A549 (cell line): ENCODE results near the gene TENT4A. TPM values are rescaled to one million over a fixed set of nuclear protein-coding genes. Genes with fewer than 3 reads are reported as not detected.

ENCODE experiments used
- ATAC-seq, 2 experiments: fragments of 200-7000 bp in 1 of 2; fragments of >200 bp in 1 of 2; cut with Nextera tagmentation in 1 of 2; cut with Tn5 transposase in 1 of 2; 3 replicates each; pipeline versions ENCODE4 v1.8.0 to v1.9.1; 2018 to 2020; ENCODE audit warnings: mild to moderate bottlenecking in 1 of 2, moderate library complexity in 1 of 2
- CTCF ChIA-PET: fragments of 300-600 bp; sonication (Branson Sonifier 250); formaldehyde crosslinking; extraction: SDS; loops from one replicate; lab custom pipeline; 2021; ENCODE audit warnings: antibody characterized with exemption, inconsistent platforms; lab: Yijun Ruan, JAX
- POLR2A ChIA-PET: fragments of 350-600 bp; formaldehyde crosslinking; extraction: SDS; loops from one replicate; lab custom pipeline; 2021; ENCODE audit warnings: antibody characterized with exemption, inconsistent platforms; lab: Yijun Ruan, JAX
- DNase-seq, 2 experiments: peaks; one replicate each; pipeline versions ENCODE4 v3.0.0 to v3.0.0-alpha.2; 2011 to 2016; ENCODE audit warnings: low read depth in 1 of 2, low spot score in 1 of 2
- FAIRE-seq: peaks from 2 replicates; lab custom pipeline; 2011; peaks lifted over from hg19 to GRCh38; lab: Jason Lieb, UNC
- H3K27ac ChIP-seq, 2 experiments: fragments of >200 bp; sonication (Bioruptor Twin); formaldehyde crosslinking; 3 replicates each; pipeline ENCODE4 v1.5.1; 2016 to 2017
- H3K4me1 ChIP-seq: fragments of >200 bp; sonication (Bioruptor Twin); formaldehyde crosslinking; 3 replicates; pipeline ENCODE4 v1.6.1; 2016
- H3K4me2 ChIP-seq: fragments of >200 bp; sonication (Bioruptor Twin); formaldehyde crosslinking; 3 replicates; pipeline ENCODE4 v1.6.1; 2016
- H3K4me3 ChIP-seq: fragments of >200 bp; sonication (Bioruptor Twin); formaldehyde crosslinking; 3 replicates; pipeline ENCODE4 v1.5.1; 2016
- H3K9me3 ChIP-seq: fragments of >200 bp; sonication (Bioruptor Twin); formaldehyde crosslinking; 3 replicates; pipeline ENCODE4 v1.6.1; 2016
- BCL3 ChIP-seq: fragments of >200 bp; sonication (Bioruptor Twin); formaldehyde crosslinking; IDR thresholded peaks from 3 replicates; pipeline ENCODE4 v1.6.1; 2016
- CBX8 ChIP-seq: fragments of 200-600 bp; sonication (generic); IDR thresholded peaks from 2 replicates; pipeline ENCODE4 v1.6.1; 2016
- EHF ChIP-seq: fragments of 250-450 bp; sonication (Bioruptor Pico); IDR thresholded peaks from 2 replicates; pipeline ENCODE4 v1.5.0; 2020; ENCODE audit warnings: mild to moderate bottlenecking
- EHMT2 ChIP-seq: fragments of 200-600 bp; sonication (generic); IDR thresholded peaks from 2 replicates; pipeline ENCODE4 v1.6.1; 2016; ENCODE audit warnings: antibody characterized with exemption, low read depth, mild to moderate bottlenecking, moderate library complexity
- EP300 ChIP-seq, 2 experiments: fragments of >200 bp; sonication (Bioruptor Twin); formaldehyde crosslinking; IDR thresholded peaks; 2 replicates in 1 of 2; 3 replicates in 1 of 2; pipeline ENCODE4 v1.6.1; 2016 to 2017
- ESRRA ChIP-seq: fragments of 150-350 bp; IDR thresholded peaks from 2 replicates; pipeline ENCODE4 v1.6.1; 2014; ENCODE audit warnings: mild to moderate bottlenecking, low read length, borderline replicate concordance
- FOSL2 ChIP-seq, 2 experiments: fragments of 450-650 bp in 1 of 2; fragments of >200 bp in 1 of 2; sonication (Bioruptor Twin) in 1 of 2; formaldehyde crosslinking; IDR thresholded peaks; 2 replicates each; pipeline versions ENCODE4 v1.5.0 to v1.6.1; 2016 to 2020; ENCODE audit warnings: mild to moderate bottlenecking in 1 of 2, moderate library complexity in 1 of 2
- HDAC2 ChIP-seq: fragments of 200-600 bp; sonication (generic); IDR thresholded peaks from 2 replicates; pipeline ENCODE4 v1.6.1; 2016
- HES2 ChIP-seq: fragments of >200 bp; sonication (Bioruptor Twin); formaldehyde crosslinking; IDR thresholded peaks from 2 replicates; pipeline ENCODE4 v1.6.1; 2016
- HOXA7 ChIP-seq: fragments of 250-450 bp; sonication (Bioruptor Pico); IDR thresholded peaks from 2 replicates; pipeline ENCODE4 v1.5.0; 2020; ENCODE audit warnings: mild to moderate bottlenecking, moderate library complexity
- HOXB5 ChIP-seq: fragments of 250-450 bp; sonication (Bioruptor Pico); IDR thresholded peaks from 2 replicates; pipeline ENCODE4 v1.5.0; 2020; ENCODE audit warnings: mild to moderate bottlenecking, moderate library complexity
- JUN ChIP-seq, 2 experiments: fragments of >200 bp; sonication (Bioruptor Twin); formaldehyde crosslinking; IDR thresholded peaks; 2 replicates in 1 of 2; 3 replicates in 1 of 2; pipeline ENCODE4 v1.6.1; 2016 to 2017
- JUNB ChIP-seq: fragments of >200 bp; sonication (Bioruptor Twin); formaldehyde crosslinking; IDR thresholded peaks from 2 replicates; pipeline ENCODE4 v1.6.1; 2016
- KDM1A ChIP-seq: fragments of 200-600 bp; sonication (generic); IDR thresholded peaks from 2 replicates; pipeline ENCODE4 v1.6.1; 2016; ENCODE audit warnings: low read depth, mild to moderate bottlenecking
- KDM5A ChIP-seq: fragments of 200-600 bp; sonication (generic); IDR thresholded peaks from 2 replicates; pipeline ENCODE4 v1.6.1; 2016; ENCODE audit warnings: antibody characterized with exemption, mild to moderate bottlenecking
- MAFK ChIP-seq: fragments of 450-650 bp; IDR thresholded peaks from 2 replicates; pipeline ENCODE4 v1.6.1; 2014; ENCODE audit not compliant: partially characterized antibody
- MAZ ChIP-seq: fragments of 150-350 bp; IDR thresholded peaks from 2 replicates; pipeline ENCODE4 v1.6.1; 2014; ENCODE audit warnings: antibody characterized with exemption, low read depth, low read length, borderline replicate concordance
- RARB ChIP-seq: fragments of 250-450 bp; sonication (Bioruptor Pico); IDR thresholded peaks from 2 replicates; pipeline ENCODE4 v1.8.0; 2021; ENCODE audit warnings: mild to moderate bottlenecking, moderate library complexity
- RCOR1 ChIP-seq: fragments of 150-350 bp; IDR thresholded peaks from 2 replicates; pipeline ENCODE4 v1.6.1; 2014; ENCODE audit warnings: antibody characterized with exemption, low read length, low read depth
- SMC3 ChIP-seq: fragments of >200 bp; sonication (Bioruptor Twin); formaldehyde crosslinking; IDR thresholded peaks from 3 replicates; pipeline ENCODE4 v1.6.1; 2018; ENCODE audit warnings: inconsistent platforms
- TFCP2L1 ChIP-seq: fragments of 250-450 bp; sonication (Bioruptor Pico); IDR thresholded peaks from 2 replicates; pipeline ENCODE4 v1.5.0; 2021; ENCODE audit warnings: mild to moderate bottlenecking
- ZC3H11A ChIP-seq: fragments of 450-650 bp; IDR thresholded peaks from 2 replicates; pipeline ENCODE4 v1.6.1; 2014; ENCODE audit warnings: antibody characterized with exemption, mild to moderate bottlenecking
- ZFP36 ChIP-seq: fragments of 450-650 bp; IDR thresholded peaks from 2 replicates; pipeline ENCODE4 v1.6.1; 2014; ENCODE audit warnings: borderline replicate concordance; ENCODE audit not compliant: partially characterized antibody
- WGBS: methylation state at CpG from one replicate; pipeline ENCODE4 v1.1.6; 2017; ENCODE audit errors: missing lambda C conversion rate; 5-methylcytosine and 5-hydroxymethylcytosine counted together
- polyA plus RNA-seq, 4 experiments: library from polyadenylated mRNA; depleted of rRNA in 3 of 4; stranded (reverse); fragments of >200 nt; fragmentation: RNase III in 1 of 4; extraction: RNeasy Plus Mini Kit Qiagen cat#74134 plus additional on column Dnase treatment in 1 of 4; gene quantifications; 2 replicates in 3 of 4; 3 replicates in 1 of 4; pipeline ENCODE4 v1.2.3, GENCODE V29; 2011 to 2017
- TF ChIP-seq, protein P1 (sequence below): fragments of 250-450 bp; sonication (Bioruptor Pico); IDR thresholded peaks from 2 replicates; pipeline ENCODE4 v1.5.0; 2020; ENCODE audit warnings: low read depth, mild to moderate bottlenecking, moderate library complexity
- TF ChIP-seq, protein P2 (sequence below): IDR thresholded peaks from 2 replicates; pipeline ENCODE4 v1.6.1; 2012; ENCODE audit warnings: low read depth, borderline replicate concordance
- TF ChIP-seq, protein P3 (sequence below): fragments of 150-350 bp; IDR thresholded peaks from 2 replicates; pipeline ENCODE4 v1.6.1; 2014; ENCODE audit warnings: low read depth, mild to moderate bottlenecking, low read length

TENT4A gene
- polyA plus RNA-seq, 2 of the 4 experiments (the other 2 are of a cell fraction), result 7.2 to 15.2 TPM

DNA sequence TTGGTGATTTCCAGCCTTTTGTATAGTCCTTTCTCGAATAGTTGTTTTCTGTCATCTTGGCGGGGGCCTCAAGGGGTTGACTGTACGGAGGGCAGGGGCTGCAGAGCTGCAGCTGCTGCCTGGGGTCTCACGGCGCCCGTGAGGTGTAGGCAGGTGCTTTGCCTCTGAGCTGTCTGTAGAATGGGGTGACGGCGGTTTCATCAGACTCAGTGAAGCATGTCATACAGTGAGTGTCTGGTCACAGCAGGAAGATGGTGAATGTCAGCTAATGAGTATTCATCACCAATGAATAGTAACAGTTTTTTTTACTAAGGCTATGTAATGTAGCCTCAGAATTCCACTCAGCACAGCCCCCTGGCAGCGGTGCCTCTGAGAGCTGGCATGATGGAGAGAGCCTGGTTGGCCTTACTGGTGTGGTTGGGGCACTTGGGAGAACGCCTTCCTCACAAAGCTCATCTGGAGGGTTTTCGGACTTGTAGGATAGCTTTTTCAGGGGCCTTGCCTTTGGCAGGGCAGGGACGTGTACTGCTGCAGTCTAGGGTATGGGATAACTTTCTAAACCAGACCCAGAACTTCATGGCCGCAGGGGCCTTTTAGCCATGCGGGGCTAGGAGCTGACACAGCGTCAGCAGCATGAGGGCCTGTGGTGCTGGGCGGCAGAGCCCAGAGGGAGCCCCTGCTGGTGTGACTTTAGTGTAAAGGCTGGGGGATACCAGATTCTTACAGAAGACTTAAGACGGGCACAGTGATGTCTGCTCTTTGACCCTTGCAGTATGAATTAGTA is 15.0 kb downstream of the TENT4A start:
- TF ChIP-seq FOSL2 (IDR thresholded peaks at IDR 0.05) (no peak), FOSL2 (CRISPR knock-in tag; IDR thresholded peaks at IDR 0.05) (no peak), ESRRA (no peak), EHMT2 (no peak), HDAC2 (no peak), ZFP36 (no peak)
- TF ChIP-seq, protein P1, sequence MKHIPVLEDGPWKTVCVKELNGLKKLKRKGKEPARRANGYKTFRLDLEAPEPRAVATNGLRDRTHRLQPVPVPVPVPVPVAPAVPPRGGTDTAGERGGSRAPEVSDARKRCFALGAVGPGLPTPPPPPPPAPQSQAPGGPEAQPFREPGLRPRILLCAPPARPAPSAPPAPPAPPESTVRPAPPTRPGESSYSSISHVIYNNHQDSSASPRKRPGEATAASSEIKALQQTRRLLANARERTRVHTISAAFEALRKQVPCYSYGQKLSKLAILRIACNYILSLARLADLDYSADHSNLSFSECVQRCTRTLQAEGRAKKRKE, result no peak
- TF ChIP-seq, all 56 proteins: peak for 0
- WGBS, result 93% methylated on average over 16 of the region's 17 CpGs
- FAIRE-seq (no peak), DNase-seq (no peak), ATAC-seq (no peak)
- Histone ChIP-seq H3K4me2 (no peak overlapping the region), H3K9me3 (no peaks in the 10 kb centered on the region), H3K27ac (no peak overlapping the region), H3K4me1 (peaks cover 38% of the 10 kb centered on the region), H3K4me3 (no peak overlapping the region)
- POLR2A ChIA-PET, result no interaction called here
- CTCF ChIA-PET, result interaction anchor here (0.9 to 1.1 kb wide), 5 partner anchors 9 to 69 kb away, joined by 3 to 5 read pairs (median 3); no protein-coding TSS in a partner anchor

DNA sequence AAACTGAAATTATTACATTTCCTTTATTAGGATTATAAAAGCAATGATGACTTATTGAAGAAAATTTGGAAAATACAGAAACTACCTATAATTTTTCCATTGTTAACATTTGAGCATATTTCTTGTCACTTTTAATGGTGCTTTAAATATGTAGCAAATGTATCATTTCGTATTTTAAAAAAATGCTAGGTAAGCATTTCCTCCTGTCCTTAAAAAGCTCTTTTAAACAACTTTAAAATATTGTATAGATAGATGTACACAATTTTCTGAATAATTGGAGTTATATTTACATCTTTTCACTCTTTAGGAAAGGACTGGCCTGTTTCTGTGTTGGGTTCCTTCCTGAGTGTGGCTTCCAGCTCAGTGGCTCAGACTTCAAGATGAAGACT is 15.6 kb downstream of the TENT4A start:
- ChIA-PET POLR2A (no interaction called here), CTCF (interaction anchor here (0.9 to 1.1 kb wide), 2 partner anchors 17 to 37 kb away, joined by 3 to 5 read pairs; no protein-coding TSS in a partner anchor)
- Histone ChIP-seq H3K4me2 (no peak overlapping the region), H3K4me1 (peaks cover 39% of the 10 kb centered on the region), H3K9me3 (no peaks in the 10 kb centered on the region), H3K27ac (no peak overlapping the region), H3K4me3 (no peak overlapping the region)
- no peak for DNase-seq
- ATAC-seq, result no peak
- no peak for FAIRE-seq
- whole genome bisulfite sequencing, result 80% methylated on average over 1 of the region's 1 CpG
- TF ChIP-seq CBX8, result no peak
- TF ChIP-seq MAFK, result peak; percentile 89

GRCh38 chr5:6729386-6730310 is 16.4 kb downstream of the TENT4A start:
- TF ChIP-seq TFCP2L1 (CRISPR knock-in tag) (no peak), KDM1A (no peak), HOXA7 (no peak), EHF (CRISPR knock-in tag) (no peak), JUN (IDR thresholded peaks at IDR 0.05) (no peak), RCOR1 (no peak), JUNB (no peak), ZC3H11A (no peak), BCL3 (no peak), RARB (CRISPR knock-in tag) (no peak), KDM5A (no peak), HOXB5 (CRISPR knock-in tag) (no peak), MAZ (no peak), EP300 (IDR thresholded peaks at IDR 0.05) (no peak), HES2 (no peak), SMC3 (no peak)
- TF ChIP-seq, protein P2, sequence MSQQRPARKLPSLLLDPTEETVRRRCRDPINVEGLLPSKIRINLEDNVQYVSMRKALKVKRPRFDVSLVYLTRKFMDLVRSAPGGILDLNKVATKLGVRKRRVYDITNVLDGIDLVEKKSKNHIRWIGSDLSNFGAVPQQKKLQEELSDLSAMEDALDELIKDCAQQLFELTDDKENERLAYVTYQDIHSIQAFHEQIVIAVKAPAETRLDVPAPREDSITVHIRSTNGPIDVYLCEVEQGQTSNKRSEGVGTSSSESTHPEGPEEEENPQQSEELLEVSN, result no peak
- TF ChIP-seq, protein P3, sequence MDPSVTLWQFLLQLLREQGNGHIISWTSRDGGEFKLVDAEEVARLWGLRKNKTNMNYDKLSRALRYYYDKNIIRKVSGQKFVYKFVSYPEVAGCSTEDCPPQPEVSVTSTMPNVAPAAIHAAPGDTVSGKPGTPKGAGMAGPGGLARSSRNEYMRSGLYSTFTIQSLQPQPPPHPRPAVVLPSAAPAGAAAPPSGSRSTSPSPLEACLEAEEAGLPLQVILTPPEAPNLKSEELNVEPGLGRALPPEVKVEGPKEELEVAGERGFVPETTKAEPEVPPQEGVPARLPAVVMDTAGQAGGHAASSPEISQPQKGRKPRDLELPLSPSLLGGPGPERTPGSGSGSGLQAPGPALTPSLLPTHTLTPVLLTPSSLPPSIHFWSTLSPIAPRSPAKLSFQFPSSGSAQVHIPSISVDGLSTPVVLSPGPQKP, result no peak
- ChIA-PET POLR2A (no interaction called here), CTCF (interaction anchor here (1.1 to 1.2 kb wide), 2 partner anchors 16 to 37 kb away, joined by 3 to 4 read pairs; no protein-coding TSS in a partner anchor)
- DNase-seq (no peak), ATAC-seq (no peak), FAIRE-seq (no peak)
- WGBS, result 88% methylated on average over 11 of the region's 12 CpGs
- H3K4me1 ChIP-seq, result peaks cover 39% of the 10 kb centered on the region
- H3K27ac ChIP-seq, result no peak overlapping the region
- no peaks in the 10 kb centered on the region for H3K9me3 ChIP-seq
- H3K4me3 ChIP-seq, result no peak overlapping the region
- peak overlapping the region; percentile 20; the same call in 1 of the 3 replicates for H3K4me2 ChIP-seq
